Measurements from ENCODE around the gene NBEA.

- no peak for TF ChIP-seq POLR2A (IDR thresholded peaks at IDR 0.05)
- TF ChIP-seq CTCF (IDR thresholded peaks at IDR 0.05), result no peak
Observed at GRCh38 chr13:35473802-35474201, 531.7 kb downstream of the NBEA start.
